HCT116 (cell line): ENCODE results near the gene ACTN1.

Experiments
- CEBPB ChIP-seq: IDR thresholded peaks from 2 replicates; pipeline ENCODE4 v1.6.1; 2012; ENCODE audit warnings: low read depth
- EZH2 ChIP-seq: fragments of 200-600 bp; sonication (generic); IDR thresholded peaks from 2 replicates; pipeline ENCODE4 v1.6.1; 2017; ENCODE audit warnings: antibody characterized with exemption, mixed run types
- FOSL1 ChIP-seq: IDR thresholded peaks from 2 replicates; pipeline ENCODE4 v1.6.1; 2012; ENCODE audit warnings: low read depth
- POLR2A ChIP-seq: IDR thresholded peaks from 2 replicates; pipeline ENCODE4 v1.7.0; 2011; ENCODE audit warnings: borderline replicate concordance; ENCODE audit not compliant: insufficient read depth, insufficient read length; ENCODE audit errors: extremely low read depth
- TF ChIP-seq, protein P1 (sequence below), 3 experiments: fragments of 200-600 bp in 1 of 3; sonication (generic) in 1 of 3; IDR thresholded peaks in 2 of 3; conservative IDR thresholded peaks in 1 of 3; 2 replicates each; pipeline ENCODE4 v1.5.1; 2012 to 2017; ENCODE audit warnings: low read depth in 2 of 3, low read length in 2 of 3, antibody characterized with exemption in 1 of 3, borderline replicate concordance in 1 of 3, control low read depth in 1 of 3, mild to moderate bottlenecking in 1 of 3, mixed read lengths in 1 of 3, mixed run types in 1 of 3, moderate library complexity in 1 of 3; ENCODE audit not compliant: insufficient read depth in 1 of 3

- no peak for TF ChIP-seq POLR2A
- TF ChIP-seq, protein P1, sequence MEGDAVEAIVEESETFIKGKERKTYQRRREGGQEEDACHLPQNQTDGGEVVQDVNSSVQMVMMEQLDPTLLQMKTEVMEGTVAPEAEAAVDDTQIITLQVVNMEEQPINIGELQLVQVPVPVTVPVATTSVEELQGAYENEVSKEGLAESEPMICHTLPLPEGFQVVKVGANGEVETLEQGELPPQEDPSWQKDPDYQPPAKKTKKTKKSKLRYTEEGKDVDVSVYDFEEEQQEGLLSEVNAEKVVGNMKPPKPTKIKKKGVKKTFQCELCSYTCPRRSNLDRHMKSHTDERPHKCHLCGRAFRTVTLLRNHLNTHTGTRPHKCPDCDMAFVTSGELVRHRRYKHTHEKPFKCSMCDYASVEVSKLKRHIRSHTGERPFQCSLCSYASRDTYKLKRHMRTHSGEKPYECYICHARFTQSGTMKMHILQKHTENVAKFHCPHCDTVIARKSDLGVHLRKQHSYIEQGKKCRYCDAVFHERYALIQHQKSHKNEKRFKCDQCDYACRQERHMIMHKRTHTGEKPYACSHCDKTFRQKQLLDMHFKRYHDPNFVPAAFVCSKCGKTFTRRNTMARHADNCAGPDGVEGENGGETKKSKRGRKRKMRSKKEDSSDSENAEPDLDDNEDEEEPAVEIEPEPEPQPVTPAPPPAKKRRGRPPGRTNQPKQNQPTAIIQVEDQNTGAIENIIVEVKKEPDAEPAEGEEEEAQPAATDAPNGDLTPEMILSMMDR (IDR thresholded peaks at IDR 0.05 in 2 of 3, conservative IDR thresholded peaks at IDR 0.05 in 1 of 3; ENCODE audit: borderline replicate concordance in 1 of 3, insufficient read depth in 1 of 3, low read depth in 2 of 3, low read length in 2 of 3): no peak
- no peak for TF ChIP-seq EZH2
- TF ChIP-seq CEBPB: no peak
- TF ChIP-seq FOSL1: no peak
These were observed 143.0 kb downstream of the ACTN1 start for GRCh38 chr14:68836082-68836481.
